NCI-H1105 treated with DMSO at 0.1 percent for 48 hours (cell line): ENCODE measurements around the gene PTPRN2.
"Not testable (repeated sequence)": the region's sequence is repeated elsewhere in the genome, so short reads cannot be mapped to it uniquely, and the experiment has no call there.

Experiments used
- DNase-seq: peaks from one replicate; lab custom pipeline; 2025; lab: John Stamatoyannopoulos, UW

PTPRN2 gene

GRCh38 chr7:157795199-157795598 lies 792.4 kb downstream of the PTPRN2 start:
- DNase-seq = no peak

- DNase-seq = no peak
These were observed 792.9 kb downstream of the PTPRN2 start for GRCh38 chr7:157794746-157795065.

- no peak for DNase-seq
These were observed 793.5 kb downstream of the PTPRN2 start for GRCh38 chr7:157793973-157794745.

GRCh38 chr7:157793087-157793353 lies 794.6 kb downstream of the PTPRN2 start:
- no peak for DNase-seq

- no peak for DNase-seq
These were observed 795.2 kb downstream of the PTPRN2 start for GRCh38 chr7:157792241-157793086.

- DNase-seq = no peak
These were observed 796.0 kb downstream of the PTPRN2 start for GRCh38 chr7:157791666-157792065.

- DNase-seq = no peak
These were observed 796.4 kb downstream of the PTPRN2 start for GRCh38 chr7:157791261-157791660.

- DNase-seq = no peak
These were observed 797.7 kb downstream of the PTPRN2 start for GRCh38 chr7:157789942-157790341.

GRCh38 chr7:157789094-157789493 lies 798.5 kb downstream of the PTPRN2 start:
- no peak for DNase-seq

- no peak for DNase-seq
These were observed 799.0 kb downstream of the PTPRN2 start for GRCh38 chr7:157788573-157788972.

- no peak for DNase-seq
These were observed 800.3 kb downstream of the PTPRN2 start for GRCh38 chr7:157787275-157787701.

- no peak for DNase-seq
These were observed 801.0 kb downstream of the PTPRN2 start for GRCh38 chr7:157786375-157787274.

GRCh38 chr7:157785486-157786186 lies 802.0 kb downstream of the PTPRN2 start:
- DNase-seq = no peak

GRCh38 chr7:157784979-157785441 lies 802.6 kb downstream of the PTPRN2 start:
- DNase-seq = no peak

GRCh38 chr7:157784041-157784835 lies 803.4 kb downstream of the PTPRN2 start:
- no peak for DNase-seq

- no peak for DNase-seq
These were observed 805.6 kb downstream of the PTPRN2 start for GRCh38 chr7:157782041-157782440.

GRCh38 chr7:157780721-157781120 lies 806.9 kb downstream of the PTPRN2 start:
- no peak for DNase-seq

GRCh38 chr7:157780312-157780711 lies 807.3 kb downstream of the PTPRN2 start:
- no peak for DNase-seq

- DNase-seq = no peak
These were observed 808.4 kb downstream of the PTPRN2 start for GRCh38 chr7:157779206-157779605.

- not testable (repeated sequence) for DNase-seq
These were observed 810.3 kb downstream of the PTPRN2 start for GRCh38 chr7:157777194-157777762.
